C4-2B (cell line): ENCODE measurements around the gene SLC12A9.

Experiments used
- CTCF ChIP-seq: fragments of 450-650 bp; conservative IDR thresholded peaks from 2 replicates; pipeline ENCODE4 v1.5.1; 2017; ENCODE audit warnings: mild to moderate bottlenecking
- ZFX ChIP-seq: fragments of 450-650 bp; IDR thresholded peaks from 2 replicates; pipeline ENCODE4 v1.6.1; 2017

GRCh38 chr7:100899432-100899831 lies 46.9 kb downstream of the SLC12A9 start:
- TF ChIP-seq CTCF = no peak
- no peak for TF ChIP-seq ZFX
